ENCODE measurements around the gene DGKA. TPM values are rescaled to one million over a fixed set of nuclear protein-coding genes. Genes with fewer than 3 reads are reported as not detected.

Gene DGKA
- total RNA-seq, 1 experiment from 2014 or later: 25.9 TPM

DNA sequence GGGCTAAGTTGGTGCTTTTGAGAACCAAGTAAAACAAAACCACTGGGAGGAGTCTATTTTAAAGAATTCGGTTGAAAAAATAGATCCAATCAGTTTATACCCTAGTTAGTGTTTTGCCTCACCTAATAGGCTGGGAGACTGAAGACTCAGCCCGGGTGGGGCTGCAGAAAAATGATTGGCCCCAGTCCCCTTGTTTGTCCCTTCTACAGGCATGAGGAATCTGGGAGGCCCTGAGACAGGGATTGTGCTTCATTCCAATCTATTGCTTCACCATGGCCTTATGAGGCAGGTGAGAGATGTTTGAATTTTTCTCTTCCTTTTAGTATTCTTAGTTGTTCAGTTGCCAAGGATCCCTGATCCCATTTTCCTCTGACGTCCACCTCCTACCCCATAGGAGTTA lies 41.1 kb downstream of the DGKA start:
- H3T11ph ChIP-seq (ENCODE audit: low read length): no peak overlapping the region
- no peak overlapping the region for H3K56ac ChIP-seq (ENCODE audit: insufficient read length, low read depth, low read length)
- no peak overlapping the region for H3K4ac ChIP-seq (ENCODE audit: low read depth, low read length)
- H2BK12ac ChIP-seq (ENCODE audit: insufficient read length, low read depth, low read length): no peak overlapping the region
- whole genome bisulfite sequencing (ENCODE audit: extremely low coverage, insufficient read length, low lambda C conversion rate): no CpG with 5 or more reads among the region's 3 CpGs
- H3K14ac ChIP-seq (ENCODE audit: insufficient read depth, low read length): no peak overlapping the region
- no peak overlapping the region for H2BK120ac ChIP-seq (ENCODE audit: low read depth, low read length, poor library complexity, severe bottlenecking)
- no peak for DNase-seq
- peaks cover 3% of the 10 kb centered on the region; the same call in 1 of the 2 replicates for H3K4me1 ChIP-seq (ENCODE audit: insufficient read depth, low read length)
- H2BK20ac ChIP-seq (ENCODE audit: low read depth, low read length, poor library complexity, severe bottlenecking): no peak overlapping the region
- no peaks in the 10 kb centered on the region for H3K9me3 Mint-ChIP-seq
- no peaks in the 10 kb centered on the region for H3K9me3 ChIP-seq (ENCODE audit: control insufficient read depth, low read depth, low read length)
- H3K23ac ChIP-seq (ENCODE audit: insufficient read length, low read depth, low read length): no peak overlapping the region
- no peak overlapping the region for H4K8ac ChIP-seq (replicated peaks; ENCODE audit: insufficient read length, low read depth, low read length)
- peak overlapping the region in 1 of 2 experiments; percentile 30; a peak in 2 of 5 replicates for H3K4me3 Mint-ChIP-seq
- H3K36me3 Mint-ChIP-seq (ENCODE audit: insufficient read depth in 1 of 3, low read depth in 3 of 3): peaks cover 16 to 50% (median 44%) of the 10 kb centered on the region in 3 experiments; a peak in 6 of 7 replicates
- H3K4me2 ChIP-seq (ENCODE audit: insufficient read depth, insufficient read length, low read length): no peak overlapping the region
- peaks cover under 1% of the 10 kb centered on the region for H3K79me1 ChIP-seq (ENCODE audit: insufficient read depth, low read depth, low read length, poor library complexity, severe bottlenecking)
- no peaks in the 10 kb centered on the region for H4K20me1 ChIP-seq (ENCODE audit: control insufficient read depth, insufficient read depth, insufficient read length)
- H2AFZ ChIP-seq (ENCODE audit: low read length): no peak overlapping the region
- H2BK15ac ChIP-seq (ENCODE audit: low read depth, low read length): no peak overlapping the region
- H4K91ac ChIP-seq (ENCODE audit: insufficient read length, low read depth, low read length): no peak overlapping the region
- H3K9ac ChIP-seq (ENCODE audit: extremely low read depth, insufficient read length, low read length): no peak overlapping the region
- no peak overlapping the region for H4K5ac ChIP-seq (ENCODE audit: insufficient read length, low read depth, low read length)
- no peak overlapping the region for H2BK5ac ChIP-seq (ENCODE audit: insufficient read length, low read length)
- H3K27me3 Mint-ChIP-seq (ENCODE audit: low read depth): no peaks in the 10 kb centered on the region
- H3K79me2 ChIP-seq (ENCODE audit: insufficient read depth, low read length): peaks cover 9% of the 10 kb centered on the region; the same call in 1 of the 2 replicates
- peaks cover 13% of the 10 kb centered on the region for H3K23me2 ChIP-seq (ENCODE audit: insufficient read length, low read depth, low read length, poor library complexity, severe bottlenecking)
- no peak overlapping the region for H3K27ac ChIP-seq (ENCODE audit: insufficient read length, low read depth, low read length)
- H2AK5ac ChIP-seq (ENCODE audit: insufficient read length, low read length): no peak overlapping the region
- H3K18ac ChIP-seq (ENCODE audit: insufficient read length, low read depth, low read length): no peak overlapping the region
- H3K27ac Mint-ChIP-seq: peak overlapping the region; percentile 19 to 80 (median 53); a peak in 3 of 7 replicates
- no peaks in the 10 kb centered on the region for H3K27me3 ChIP-seq (ENCODE audit: insufficient read depth, low read length)
- TF ChIP-seq, protein P1, sequence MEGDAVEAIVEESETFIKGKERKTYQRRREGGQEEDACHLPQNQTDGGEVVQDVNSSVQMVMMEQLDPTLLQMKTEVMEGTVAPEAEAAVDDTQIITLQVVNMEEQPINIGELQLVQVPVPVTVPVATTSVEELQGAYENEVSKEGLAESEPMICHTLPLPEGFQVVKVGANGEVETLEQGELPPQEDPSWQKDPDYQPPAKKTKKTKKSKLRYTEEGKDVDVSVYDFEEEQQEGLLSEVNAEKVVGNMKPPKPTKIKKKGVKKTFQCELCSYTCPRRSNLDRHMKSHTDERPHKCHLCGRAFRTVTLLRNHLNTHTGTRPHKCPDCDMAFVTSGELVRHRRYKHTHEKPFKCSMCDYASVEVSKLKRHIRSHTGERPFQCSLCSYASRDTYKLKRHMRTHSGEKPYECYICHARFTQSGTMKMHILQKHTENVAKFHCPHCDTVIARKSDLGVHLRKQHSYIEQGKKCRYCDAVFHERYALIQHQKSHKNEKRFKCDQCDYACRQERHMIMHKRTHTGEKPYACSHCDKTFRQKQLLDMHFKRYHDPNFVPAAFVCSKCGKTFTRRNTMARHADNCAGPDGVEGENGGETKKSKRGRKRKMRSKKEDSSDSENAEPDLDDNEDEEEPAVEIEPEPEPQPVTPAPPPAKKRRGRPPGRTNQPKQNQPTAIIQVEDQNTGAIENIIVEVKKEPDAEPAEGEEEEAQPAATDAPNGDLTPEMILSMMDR (conservative IDR thresholded peaks at IDR 0.05): no peak
- peaks cover 14 to 18% of the 10 kb centered on the region in 2 experiments for H3K4me1 Mint-ChIP-seq

All from H9 (cell line).